Endothelial cell of umbilical vein (primary cell): ENCODE measurements around the gene PRKAG2. TPM values are rescaled to one million over a fixed set of nuclear protein-coding genes. Genes with fewer than 3 reads are reported as not detected.

Experiments used
- BruUV-seq: library from RNA; stranded (reverse); fragments of 400-500 nt; replicated peaks from 2 replicates; lab custom pipeline; 2021; lab: Mats Ljungman, UMichigan
- CTCF ChIA-PET: fragments of 300-600, 350-600 bp; sonication (Branson Sonifier 250); formaldehyde crosslinking; loops from one replicate; lab custom pipeline; 2021; ENCODE audit warnings: antibody characterized with exemption, inconsistent platforms; lab: Charles Lee
- POLR2A ChIA-PET: fragments of 300-600, 350-600 bp; sonication (Branson Sonifier 250); formaldehyde crosslinking; loops from one replicate; lab custom pipeline; 2021; ENCODE audit warnings: antibody characterized with exemption, inconsistent platforms; lab: Charles Lee
- DNase-seq: peaks from one replicate; pipeline ENCODE4 v3.0.0-alpha.2; 2011; ENCODE audit warnings: low read depth, low spot score
- FAIRE-seq: peaks from 2 replicates; lab custom pipeline; 2011; peaks lifted over from hg19 to GRCh38; lab: Jason Lieb, UNC
- H2AFZ ChIP-seq: 2 replicates; pipeline ENCODE4 v1.6.0; 2012; ENCODE audit warnings: low read depth, low read length, control low read depth, inconsistent platforms
- H3K27ac ChIP-seq: 2 replicates; pipeline ENCODE4 v1.5.1; 2011; ENCODE audit warnings: low read depth, mild to moderate bottlenecking, control low read depth, low read length, moderate library complexity; ENCODE audit not compliant: insufficient read depth
- H3K27me3 ChIP-seq, 2 experiments: 2 replicates each; pipeline versions ENCODE4 v1.6.0 to v1.6.1; 2011; ENCODE audit warnings: low read length in 2 of 2, mixed read lengths in 1 of 2; ENCODE audit not compliant: control insufficient read depth in 2 of 2, insufficient read depth in 2 of 2
- H3K36me3 ChIP-seq, 2 experiments: 2 replicates in 1 of 2; 3 replicates in 1 of 2; pipeline ENCODE4 v1.5.1; 2011; ENCODE audit warnings: low read length in 2 of 2, mild to moderate bottlenecking in 1 of 2, moderate library complexity in 1 of 2; ENCODE audit not compliant: control insufficient read depth in 2 of 2, insufficient read depth in 2 of 2; ENCODE audit errors: extremely low read depth in 1 of 2
- H3K4me1 ChIP-seq: 3 replicates; pipeline ENCODE4 v1.5.1; 2011; ENCODE audit warnings: mild to moderate bottlenecking, low read length; ENCODE audit not compliant: control insufficient read depth, insufficient read depth; ENCODE audit errors: extremely low read depth
- H3K4me2 ChIP-seq: 2 replicates; pipeline ENCODE4 v1.6.1; 2011; ENCODE audit warnings: low read length, control low read depth, mixed read lengths; ENCODE audit not compliant: insufficient read depth
- H3K4me3 ChIP-seq, 3 experiments: fragments of 200-600 bp in 1 of 3; sonication (generic), shearing (Covaris generic) in 1 of 3; replicated peaks in 1 of 3; 2 replicates each; pipeline ENCODE4 v1.5.1; 2011 to 2016; ENCODE audit warnings: control low read depth in 3 of 3, low read length in 3 of 3, mild to moderate bottlenecking in 2 of 3, inconsistent platforms in 1 of 3, low read depth in 1 of 3, moderate library complexity in 1 of 3; ENCODE audit not compliant: insufficient read depth in 1 of 3
- H3K79me2 ChIP-seq: 2 replicates; pipeline ENCODE4 v1.6.0; 2012; ENCODE audit warnings: low read length, inconsistent platforms; ENCODE audit not compliant: control insufficient read depth, insufficient read depth
- H3K9ac ChIP-seq: replicated peaks from 2 replicates; pipeline ENCODE3; 2011; ENCODE audit warnings: low read length, control low read depth; ENCODE audit not compliant: insufficient read depth; ENCODE audit errors: extremely low read depth
- H3K9me1 ChIP-seq: replicated peaks from 3 replicates; pipeline ENCODE4 v1.6.0; 2011; ENCODE audit warnings: mild to moderate bottlenecking, low read length; ENCODE audit not compliant: control insufficient read depth, insufficient read depth; ENCODE audit errors: extremely low read depth
- H3K9me3 ChIP-seq: replicated peaks from 2 replicates; pipeline ENCODE4 v1.5.1; 2012; ENCODE audit warnings: low read length, inconsistent platforms; ENCODE audit not compliant: control insufficient read depth, insufficient read depth
- H4K20me1 ChIP-seq: replicated peaks from 2 replicates; pipeline ENCODE3; 2011; ENCODE audit warnings: mild to moderate bottlenecking, low read length; ENCODE audit not compliant: control insufficient read depth, insufficient read depth; ENCODE audit errors: extremely low read depth
- EZH2 ChIP-seq: IDR thresholded peaks from 2 replicates; pipeline ENCODE4 v1.6.1; 2012; ENCODE audit warnings: borderline replicate concordance, low read depth, mild to moderate bottlenecking, moderate library complexity, low read length, inconsistent platforms; ENCODE audit not compliant: severe bottlenecking
- FOS ChIP-seq: IDR thresholded peaks from 2 replicates; pipeline ENCODE4 v1.6.1; 2011; ENCODE audit warnings: mild to moderate bottlenecking, low read length, moderate library complexity, borderline replicate concordance; ENCODE audit not compliant: insufficient read depth
- GATA2 ChIP-seq: IDR thresholded peaks from 2 replicates; pipeline ENCODE4 v1.7.0; 2011; ENCODE audit warnings: low read depth, mild to moderate bottlenecking, moderate library complexity, mixed read lengths, low read length; ENCODE audit not compliant: insufficient read length, insufficient read depth
- JUN ChIP-seq: IDR thresholded peaks from 2 replicates; pipeline ENCODE4 v1.6.1; 2011; ENCODE audit warnings: borderline replicate concordance, low read depth; ENCODE audit not compliant: insufficient read length, insufficient read depth
- MYC ChIP-seq: IDR thresholded peaks from one replicate; pipeline ENCODE4 v1.6.1; 2011; ENCODE audit warnings: mild to moderate bottlenecking, low read depth, low read length
- POLR2A ChIP-seq: IDR thresholded peaks from 2 replicates; pipeline ENCODE4 v1.6.1; 2012; ENCODE audit warnings: low read depth, mild to moderate bottlenecking, control low read depth, low read length
- POLR2AphosphoS5 ChIP-seq: IDR thresholded peaks from 2 replicates; pipeline ENCODE4 v1.6.1; 2012; ENCODE audit warnings: low read depth, mild to moderate bottlenecking, control low read depth, low read length, moderate library complexity; ENCODE audit not compliant: insufficient read depth
- dilution Hi-C: fragments of 300-500 bp; cut with MboI; formaldehyde crosslinking; loops from one replicate; pipeline ENCODE4 v1.15.0; 2019; ENCODE audit warnings: low sequenced_read_pairs; ENCODE audit not compliant: extremely low pct_ligation_motif_present
- intact Hi-C: fragments of 100-400 bp; cut with micrococcal nuclease; formaldehyde crosslinking; loops from one replicate; pipeline ENCODE4 v1.10.0; 2022
- polyA plus RNA-seq, 4 experiments: library from polyadenylated mRNA; depleted of rRNA in 3 of 4; stranded (reverse) in 3 of 4; unstranded in 1 of 4; fragments of >200 nt; gene quantifications; 2 replicates each; pipeline versions ENCODE4 v1.2.1 to v1.2.3, GENCODE V29; 2011 to 2012; ENCODE audit warnings: missing spikeins in 1 of 4
- total RNA-seq: library from RNA; stranded (reverse); gene quantifications from 2 replicates; pipeline ENCODE4 v1.2.3, GENCODE V29; 2021
- TF ChIP-seq, protein P1 (sequence below): IDR thresholded peaks from 2 replicates; pipeline ENCODE4 v1.6.1; 2011; ENCODE audit not compliant: insufficient read depth, insufficient read length
- TF ChIP-seq, protein P2 (sequence below), 2 donors: IDR thresholded peaks; 1 replicate in 1 of 2; 2 replicates in 1 of 2; pipeline ENCODE4 v1.5.1; 2011; ENCODE audit warnings: low read length in 2 of 2, mild to moderate bottlenecking in 2 of 2, moderate library complexity in 2 of 2, control low read depth in 1 of 2, inconsistent platforms in 1 of 2, low read depth in 1 of 2; ENCODE audit not compliant: insufficient read depth in 1 of 2; ENCODE audit errors: extremely low read depth in 1 of 2

PRKAG2 gene
- total and polyA plus RNA-seq, 2 donors (not counting 3 experiments of a cell fraction or from before 2014, with no cell fraction given): 19.3 to 51.5 TPM

DNA sequence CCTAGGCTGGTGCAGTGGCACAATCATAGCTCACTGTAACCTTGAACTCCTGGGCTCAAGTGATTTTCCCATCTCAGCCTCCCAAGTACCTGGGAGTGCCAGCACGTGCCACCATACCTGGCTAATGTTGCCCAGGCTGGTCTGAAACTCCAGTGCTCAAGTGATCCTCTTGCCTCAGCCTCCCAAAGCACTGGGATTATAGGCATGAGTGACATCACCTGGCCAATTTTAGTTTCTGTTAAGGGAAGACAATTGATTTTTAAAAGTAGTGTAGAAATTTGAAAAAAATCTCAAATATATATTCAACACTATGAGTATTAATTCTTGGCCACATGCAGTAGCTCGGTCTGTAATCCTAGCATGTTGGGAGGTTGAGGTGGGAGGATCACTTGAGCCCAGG, 235.3 kb downstream of the PRKAG2 start:
- H3K9ac ChIP-seq: no peak overlapping the region
- no peaks in the 10 kb centered on the region for H3K79me2 ChIP-seq
- H3K4me2 ChIP-seq: no peak overlapping the region
- no peaks in the 10 kb centered on the region for H4K20me1 ChIP-seq
- no peak overlapping the region for H3K4me3 ChIP-seq
- intact Hi-C loops (no loop called here), dilution Hi-C loops (no loop called here)
- FAIRE-seq (no peak), DNase-seq (no peak)
- H2AFZ ChIP-seq: no peak overlapping the region
- ChIA-PET CTCF (interaction anchor here (3.0 kb wide), 1 partner anchor 10 kb away, joined by 12 read pairs; no protein-coding TSS in a partner anchor), POLR2A (no interaction called here)
- no peaks in the 10 kb centered on the region for H3K27me3 ChIP-seq
- H3K27ac ChIP-seq: no peak overlapping the region
- H3K9me3 ChIP-seq: no peaks in the 10 kb centered on the region
- H3K36me3 ChIP-seq: no peaks in the 10 kb centered on the region
- TF ChIP-seq JUN: no peak
- TF ChIP-seq GATA2: no peak
- TF ChIP-seq POLR2AphosphoS5: no peak
- no peak for TF ChIP-seq EZH2
- no peak for TF ChIP-seq MYC
- TF ChIP-seq, protein P1, sequence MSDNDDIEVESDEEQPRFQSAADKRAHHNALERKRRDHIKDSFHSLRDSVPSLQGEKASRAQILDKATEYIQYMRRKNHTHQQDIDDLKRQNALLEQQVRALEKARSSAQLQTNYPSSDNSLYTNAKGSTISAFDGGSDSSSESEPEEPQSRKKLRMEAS: no peak
- H3K4me1 ChIP-seq: peaks cover 5% of the 10 kb centered on the region
- no TSS peak for BruUV-seq
- H3K9me1 ChIP-seq: no peaks in the 10 kb centered on the region

DNA sequence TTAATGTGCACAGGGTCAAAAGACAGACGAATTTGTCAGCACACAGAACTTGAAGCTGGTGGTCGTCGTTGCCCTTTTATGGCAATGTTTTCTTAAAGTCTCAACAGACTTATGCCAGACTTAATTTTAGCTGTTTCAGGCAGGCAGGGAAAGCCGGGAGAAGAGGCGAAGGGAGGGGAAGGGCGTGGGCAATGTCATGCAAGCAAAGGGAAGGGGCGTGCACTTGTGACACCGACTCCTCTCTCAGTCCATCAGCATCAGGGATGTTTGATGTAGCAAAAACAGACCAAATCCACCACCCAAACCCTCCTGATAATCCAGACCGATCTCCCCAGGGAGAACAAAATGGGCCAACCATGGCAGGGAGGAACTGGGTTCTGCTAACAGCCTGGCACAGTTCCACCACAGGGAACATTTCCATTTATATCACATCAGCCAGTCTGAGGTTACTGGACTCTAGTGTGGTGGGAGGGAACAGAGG, 239.1 kb downstream of the PRKAG2 start:
- DNase-seq (no peak), FAIRE-seq (no peak)
- H3K36me3 ChIP-seq: no peaks in the 10 kb centered on the region
- H3K27me3 ChIP-seq: no peaks in the 10 kb centered on the region
- H3K4me3 ChIP-seq: no peak overlapping the region
- H3K79me2 ChIP-seq: no peaks in the 10 kb centered on the region
- no peak overlapping the region for H3K9ac ChIP-seq
- POLR2A ChIA-PET: interaction anchor here (0.7 kb wide), 1 partner anchor 77 kb away, joined by 5 read pairs; no protein-coding TSS in a partner anchor
- H3K9me1 ChIP-seq: no peaks in the 10 kb centered on the region
- H3K4me2 ChIP-seq: no peak overlapping the region
- intact Hi-C loops (no loop called here), dilution Hi-C loops (no loop called here)
- H3K9me3 ChIP-seq: no peaks in the 10 kb centered on the region
- peaks cover 9% of the 10 kb centered on the region for H3K4me1 ChIP-seq
- H3K27ac ChIP-seq: no peak overlapping the region
- H2AFZ ChIP-seq: no peak overlapping the region
- H4K20me1 ChIP-seq: no peaks in the 10 kb centered on the region
- TF ChIP-seq MYC: no peak
- TF ChIP-seq FOS: no peak
- TF ChIP-seq GATA2: no peak
- TF ChIP-seq, protein P1: no peak
- no peak for TF ChIP-seq POLR2A
- no peak for TF ChIP-seq JUN
- no peak for TF ChIP-seq POLR2AphosphoS5
- TF ChIP-seq EZH2: no peak
- TF ChIP-seq, protein P2, sequence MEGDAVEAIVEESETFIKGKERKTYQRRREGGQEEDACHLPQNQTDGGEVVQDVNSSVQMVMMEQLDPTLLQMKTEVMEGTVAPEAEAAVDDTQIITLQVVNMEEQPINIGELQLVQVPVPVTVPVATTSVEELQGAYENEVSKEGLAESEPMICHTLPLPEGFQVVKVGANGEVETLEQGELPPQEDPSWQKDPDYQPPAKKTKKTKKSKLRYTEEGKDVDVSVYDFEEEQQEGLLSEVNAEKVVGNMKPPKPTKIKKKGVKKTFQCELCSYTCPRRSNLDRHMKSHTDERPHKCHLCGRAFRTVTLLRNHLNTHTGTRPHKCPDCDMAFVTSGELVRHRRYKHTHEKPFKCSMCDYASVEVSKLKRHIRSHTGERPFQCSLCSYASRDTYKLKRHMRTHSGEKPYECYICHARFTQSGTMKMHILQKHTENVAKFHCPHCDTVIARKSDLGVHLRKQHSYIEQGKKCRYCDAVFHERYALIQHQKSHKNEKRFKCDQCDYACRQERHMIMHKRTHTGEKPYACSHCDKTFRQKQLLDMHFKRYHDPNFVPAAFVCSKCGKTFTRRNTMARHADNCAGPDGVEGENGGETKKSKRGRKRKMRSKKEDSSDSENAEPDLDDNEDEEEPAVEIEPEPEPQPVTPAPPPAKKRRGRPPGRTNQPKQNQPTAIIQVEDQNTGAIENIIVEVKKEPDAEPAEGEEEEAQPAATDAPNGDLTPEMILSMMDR (IDR thresholded peaks at IDR 0.05; ENCODE audit: extremely low read depth in 1 of 2, insufficient read depth in 1 of 2, low read depth in 1 of 2, low read length in 2 of 2): no peak
- BruUV-seq: no TSS peak
- CTCF ChIA-PET: interaction anchor here (1.4 kb wide), 1 partner anchor 145 kb away, joined by 3 read pairs; no protein-coding TSS in a partner anchor
